ENCODE measurements around the gene GPX3. TPM values are rescaled to one million over a fixed set of nuclear protein-coding genes. Genes with fewer than 3 reads are reported as not detected.

Gene GPX3
- total and polyA plus RNA-seq, 9 of the 15 experiments (the other 6 are each of a cell fraction or from before 2014, with no cell fraction given) = 0.25 to 0.86 TPM; not detected in 7

DNA sequence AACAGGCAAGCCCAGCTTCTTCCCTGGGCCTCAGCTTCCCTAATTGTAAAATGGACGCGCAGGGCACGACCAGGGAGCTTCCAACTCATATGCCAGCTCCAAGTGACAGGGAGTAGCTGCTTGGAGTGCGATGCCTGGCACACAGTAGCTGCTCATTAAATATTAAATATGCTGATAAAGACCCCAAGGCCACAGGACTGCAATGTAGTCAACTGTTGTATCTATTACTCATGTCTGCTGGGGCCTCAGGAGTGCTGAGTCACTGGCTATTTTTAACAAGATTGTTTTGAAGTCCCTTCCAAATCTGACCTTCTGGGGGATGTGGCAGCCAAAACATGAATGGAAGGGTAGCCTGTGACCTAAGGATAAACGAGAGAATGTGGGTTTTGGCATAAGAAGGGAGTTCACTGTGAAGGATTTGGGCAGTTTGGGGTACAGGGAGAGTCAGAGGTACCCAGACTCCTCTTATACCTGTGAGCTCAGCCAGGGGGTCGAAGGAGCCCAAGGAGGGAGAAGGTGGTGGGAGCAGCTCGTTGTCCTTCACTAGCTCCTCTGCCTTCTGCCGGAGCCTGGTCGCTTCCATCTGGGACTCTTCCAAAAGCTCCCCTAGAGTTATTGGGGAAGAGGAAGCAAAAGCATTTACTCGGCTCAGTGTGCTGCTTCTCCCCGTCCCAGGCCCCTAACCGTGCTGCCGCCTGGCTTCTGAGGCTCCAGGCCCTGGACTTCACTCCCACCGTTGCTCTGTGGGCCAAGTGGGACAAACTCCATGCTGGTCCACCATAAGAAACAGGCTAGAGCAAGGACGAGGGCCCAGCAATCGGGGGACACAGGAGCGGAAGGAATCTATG lies 43.0 kb downstream of the GPX3 start (continued):
- TF ChIP-seq, protein P1, sequence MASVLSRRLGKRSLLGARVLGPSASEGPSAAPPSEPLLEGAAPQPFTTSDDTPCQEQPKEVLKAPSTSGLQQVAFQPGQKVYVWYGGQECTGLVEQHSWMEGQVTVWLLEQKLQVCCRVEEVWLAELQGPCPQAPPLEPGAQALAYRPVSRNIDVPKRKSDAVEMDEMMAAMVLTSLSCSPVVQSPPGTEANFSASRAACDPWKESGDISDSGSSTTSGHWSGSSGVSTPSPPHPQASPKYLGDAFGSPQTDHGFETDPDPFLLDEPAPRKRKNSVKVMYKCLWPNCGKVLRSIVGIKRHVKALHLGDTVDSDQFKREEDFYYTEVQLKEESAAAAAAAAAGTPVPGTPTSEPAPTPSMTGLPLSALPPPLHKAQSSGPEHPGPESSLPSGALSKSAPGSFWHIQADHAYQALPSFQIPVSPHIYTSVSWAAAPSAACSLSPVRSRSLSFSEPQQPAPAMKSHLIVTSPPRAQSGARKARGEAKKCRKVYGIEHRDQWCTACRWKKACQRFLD (CRISPR knock-in tag; IDR thresholded peaks at IDR 0.05) = no peak
- TF ChIP-seq POU5F1 (IDR thresholded peaks at IDR 0.05; ENCODE audit: borderline replicate concordance, low read depth, low read length, partially characterized antibody) (no peak), HMG20A (CRISPR knock-in tag; conservative IDR thresholded peaks at IDR 0.05) (no peak), RFX7 (CRISPR knock-in tag; IDR thresholded peaks at IDR 0.05) (no peak), XRCC5 (IDR thresholded peaks at IDR 0.05; ENCODE audit: low read depth, low read length) (no peak), NCOA4 (IDR thresholded peaks at IDR 0.05; ENCODE audit: partially characterized antibody) (no peak), USF1 (CRISPR knock-in tag; IDR thresholded peaks at IDR 0.05) (no peak), ZNF584 (CRISPR knock-in tag; IDR thresholded peaks at IDR 0.05; ENCODE audit: low read depth) (no peak), BCL6 (CRISPR knock-in tag; IDR thresholded peaks at IDR 0.05) (no peak), MAFF (IDR thresholded peaks at IDR 0.05; ENCODE audit: low read length) (peak; percentile 89), JUN (IDR thresholded peaks at IDR 0.05; ENCODE audit: borderline replicate concordance, low read depth, low read length) (0 out of 2 replicates have a peak, but pooled peaks have one; percentile 33), JUN (CRISPR knock-in tag; IDR thresholded peaks at IDR 0.05; ENCODE audit: borderline replicate concordance) (no peak), SMARCC2 (IDR thresholded peaks at IDR 0.05; ENCODE audit: low read depth) (no peak), TEAD2 (tag; IDR thresholded peaks at IDR 0.05) (no peak), ZNF778 (CRISPR knock-in tag; IDR thresholded peaks at IDR 0.05) (no peak), ZHX1 (conservative IDR thresholded peaks at IDR 0.05; ENCODE audit: low read length) (no peak), ATF4 (CRISPR knock-in tag; IDR thresholded peaks at IDR 0.05) (no peak)
- TF ChIP-seq, protein P2, sequence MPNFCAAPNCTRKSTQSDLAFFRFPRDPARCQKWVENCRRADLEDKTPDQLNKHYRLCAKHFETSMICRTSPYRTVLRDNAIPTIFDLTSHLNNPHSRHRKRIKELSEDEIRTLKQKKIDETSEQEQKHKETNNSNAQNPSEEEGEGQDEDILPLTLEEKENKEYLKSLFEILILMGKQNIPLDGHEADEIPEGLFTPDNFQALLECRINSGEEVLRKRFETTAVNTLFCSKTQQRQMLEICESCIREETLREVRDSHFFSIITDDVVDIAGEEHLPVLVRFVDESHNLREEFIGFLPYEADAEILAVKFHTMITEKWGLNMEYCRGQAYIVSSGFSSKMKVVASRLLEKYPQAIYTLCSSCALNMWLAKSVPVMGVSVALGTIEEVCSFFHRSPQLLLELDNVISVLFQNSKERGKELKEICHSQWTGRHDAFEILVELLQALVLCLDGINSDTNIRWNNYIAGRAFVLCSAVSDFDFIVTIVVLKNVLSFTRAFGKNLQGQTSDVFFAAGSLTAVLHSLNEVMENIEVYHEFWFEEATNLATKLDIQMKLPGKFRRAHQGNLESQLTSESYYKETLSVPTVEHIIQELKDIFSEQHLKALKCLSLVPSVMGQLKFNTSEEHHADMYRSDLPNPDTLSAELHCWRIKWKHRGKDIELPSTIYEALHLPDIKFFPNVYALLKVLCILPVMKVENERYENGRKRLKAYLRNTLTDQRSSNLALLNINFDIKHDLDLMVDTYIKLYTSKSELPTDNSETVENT (CRISPR knock-in tag; IDR thresholded peaks at IDR 0.05) = no peak
- TF ChIP-seq, protein P3, sequence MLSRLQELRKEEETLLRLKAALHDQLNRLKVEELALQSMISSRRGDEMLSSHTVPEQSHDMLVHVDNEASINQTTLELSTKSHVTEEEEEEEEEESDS (CRISPR knock-in tag; IDR thresholded peaks at IDR 0.05) = no peak

Measured in K562 (cell line).